Measurements from ENCODE around the gene EXTL2. TPM values are rescaled to one million over a fixed set of nuclear protein-coding genes. Genes with fewer than 3 reads are reported as not detected.

The EXTL2 gene
- total RNA-seq, 1 experiment from 2014 or later: 37.9 TPM

DNA sequence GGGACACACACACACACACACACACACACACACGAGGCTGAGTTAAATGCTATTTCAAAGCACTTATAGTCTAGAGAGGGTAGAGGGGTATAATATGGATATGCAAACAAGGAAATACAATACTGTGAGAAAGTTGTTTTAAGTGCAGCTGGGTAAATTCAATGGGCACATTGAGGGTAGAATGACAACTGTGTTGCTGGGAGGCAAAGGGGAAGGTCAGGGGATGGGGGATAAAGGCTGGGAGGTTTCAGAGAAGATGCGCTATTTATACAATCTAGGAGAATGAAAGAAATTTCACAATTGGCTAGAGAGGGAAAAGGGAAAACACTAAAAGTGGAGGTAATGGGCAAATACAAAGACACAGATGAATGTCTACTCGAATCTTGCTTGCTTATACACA is 19.4 kb downstream of the EXTL2 start:
- Histone ChIP-seq H2BK15ac (ENCODE audit: low read depth, low read length) (no peak overlapping the region), H3K4me1 (ENCODE audit: insufficient read depth, low read length) (no peaks in the 10 kb centered on the region), H3K27me3 (ENCODE audit: insufficient read depth, low read length) (no peaks in the 10 kb centered on the region), H4K5ac (ENCODE audit: insufficient read length, low read depth, low read length) (no peak overlapping the region), H3K18ac (ENCODE audit: insufficient read length, low read depth, low read length) (no peak overlapping the region), H2BK20ac (ENCODE audit: low read depth, low read length, poor library complexity, severe bottlenecking) (no peak overlapping the region), H3K27ac (ENCODE audit: insufficient read length, low read depth, low read length) (no peak overlapping the region), H3K23me2 (ENCODE audit: insufficient read length, low read depth, low read length, poor library complexity, severe bottlenecking) (no peaks in the 10 kb centered on the region), H3K23ac (ENCODE audit: insufficient read length, low read depth, low read length) (no peak overlapping the region), H3T11ph (ENCODE audit: low read length) (no peak overlapping the region), H4K20me1 (ENCODE audit: control insufficient read depth, insufficient read depth, insufficient read length) (no peaks in the 10 kb centered on the region), H3K79me1 (ENCODE audit: insufficient read depth, low read depth, low read length, poor library complexity, severe bottlenecking) (no peaks in the 10 kb centered on the region), H3K14ac (ENCODE audit: insufficient read depth, low read length) (no peak overlapping the region), H3K56ac (ENCODE audit: insufficient read length, low read depth, low read length) (no peak overlapping the region), H2AFZ (ENCODE audit: low read length) (no peak overlapping the region), H3K9ac (ENCODE audit: extremely low read depth, insufficient read length, low read length) (no peak overlapping the region), H3K4ac (ENCODE audit: low read depth, low read length) (no peak overlapping the region), H3K9me3 (ENCODE audit: control insufficient read depth, low read depth, low read length) (no peaks in the 10 kb centered on the region), H4K91ac (ENCODE audit: insufficient read length, low read depth, low read length) (no peak overlapping the region), H3K79me2 (ENCODE audit: insufficient read depth, low read length) (no peaks in the 10 kb centered on the region), H2BK120ac (ENCODE audit: low read depth, low read length, poor library complexity, severe bottlenecking) (no peak overlapping the region), H2BK12ac (ENCODE audit: insufficient read length, low read depth, low read length) (no peak overlapping the region), H4K8ac (replicated peaks; ENCODE audit: insufficient read length, low read depth, low read length) (no peak overlapping the region), H2AK5ac (ENCODE audit: insufficient read length, low read length) (no peak overlapping the region), H3K4me2 (ENCODE audit: insufficient read depth, insufficient read length, low read length) (no peak overlapping the region), H2BK5ac (ENCODE audit: insufficient read length, low read length) (no peak overlapping the region)
- DNase-seq: no peak
- no peaks in the 10 kb centered on the region for H3K9me3 Mint-ChIP-seq
- no CpG with 5 or more reads among the region's 3 CpGs for WGBS (ENCODE audit: extremely low coverage, insufficient read length, low lambda C conversion rate)
- peaks cover 0 to 19% (median 12%) of the 10 kb centered on the region in 3 experiments; a peak in 6 of 7 replicates for H3K36me3 Mint-ChIP-seq (ENCODE audit: insufficient read depth in 1 of 3, low read depth in 3 of 3)
- no peak overlapping the region for H3K4me3 Mint-ChIP-seq
- no peaks in the 10 kb centered on the region for H3K27me3 Mint-ChIP-seq (ENCODE audit: low read depth)
- peaks cover 8 to 11% of the 10 kb centered on the region in 2 experiments; a peak in 3 of 4 replicates for H3K4me1 Mint-ChIP-seq
- peak overlapping the region in 1 of 3 experiments; percentile 24; a peak in 1 of 7 replicates for H3K27ac Mint-ChIP-seq
- TF ChIP-seq, protein P1, sequence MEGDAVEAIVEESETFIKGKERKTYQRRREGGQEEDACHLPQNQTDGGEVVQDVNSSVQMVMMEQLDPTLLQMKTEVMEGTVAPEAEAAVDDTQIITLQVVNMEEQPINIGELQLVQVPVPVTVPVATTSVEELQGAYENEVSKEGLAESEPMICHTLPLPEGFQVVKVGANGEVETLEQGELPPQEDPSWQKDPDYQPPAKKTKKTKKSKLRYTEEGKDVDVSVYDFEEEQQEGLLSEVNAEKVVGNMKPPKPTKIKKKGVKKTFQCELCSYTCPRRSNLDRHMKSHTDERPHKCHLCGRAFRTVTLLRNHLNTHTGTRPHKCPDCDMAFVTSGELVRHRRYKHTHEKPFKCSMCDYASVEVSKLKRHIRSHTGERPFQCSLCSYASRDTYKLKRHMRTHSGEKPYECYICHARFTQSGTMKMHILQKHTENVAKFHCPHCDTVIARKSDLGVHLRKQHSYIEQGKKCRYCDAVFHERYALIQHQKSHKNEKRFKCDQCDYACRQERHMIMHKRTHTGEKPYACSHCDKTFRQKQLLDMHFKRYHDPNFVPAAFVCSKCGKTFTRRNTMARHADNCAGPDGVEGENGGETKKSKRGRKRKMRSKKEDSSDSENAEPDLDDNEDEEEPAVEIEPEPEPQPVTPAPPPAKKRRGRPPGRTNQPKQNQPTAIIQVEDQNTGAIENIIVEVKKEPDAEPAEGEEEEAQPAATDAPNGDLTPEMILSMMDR (conservative IDR thresholded peaks at IDR 0.05): no peak
